ENCODE results near the gene CFDP1. TPM values are rescaled to one million over a fixed set of nuclear protein-coding genes. Genes with fewer than 3 reads are reported as not detected.

CFDP1 gene
- total RNA-seq, 1 experiment from 2014 or later: 32.1 TPM

DNA sequence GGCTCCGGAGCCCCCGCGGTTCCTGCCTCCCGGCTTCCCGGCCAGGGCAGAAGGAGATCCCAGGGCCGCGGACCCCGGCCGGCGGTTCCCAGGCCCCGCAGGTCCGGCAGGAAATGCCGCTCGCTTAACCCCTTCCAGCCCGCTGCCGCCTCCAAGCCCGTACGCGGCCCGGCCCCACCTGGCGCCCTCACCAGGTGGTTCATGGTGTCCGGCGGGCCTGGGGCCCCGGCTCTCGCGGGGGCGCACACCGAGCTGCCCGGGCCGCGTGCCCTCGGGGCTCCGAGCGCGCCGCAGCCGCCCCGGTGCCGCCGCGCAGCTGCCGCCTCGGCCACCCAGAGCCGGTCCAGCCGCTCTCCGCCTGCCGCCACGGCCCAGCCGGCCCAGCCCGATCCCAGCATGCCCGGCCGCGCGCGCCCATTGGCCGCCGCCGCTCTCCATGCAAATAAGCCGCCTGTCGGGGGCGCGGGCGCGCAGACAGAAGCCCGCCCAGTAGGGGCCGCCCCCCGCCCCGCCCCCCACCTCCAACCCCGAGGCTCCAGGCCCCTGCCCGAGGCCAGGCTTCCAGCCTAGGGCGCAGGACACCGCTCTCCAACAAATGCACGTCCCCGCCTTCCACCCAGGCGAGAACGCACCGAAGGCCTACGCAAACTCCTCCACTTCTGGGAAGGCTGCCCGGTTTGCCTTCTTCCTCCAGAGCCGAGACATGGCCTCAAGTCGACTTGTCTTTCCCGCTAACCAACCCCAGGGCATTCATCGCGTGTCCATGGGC is 181.8 kb downstream of the CFDP1 start, which contains the start of gene BCAR1:
BCAR1 (minus strand) TSS at position 345 of the 769 bp plus-strand sequence; CDS start at position 203, 142 bp downstream.
- Histone ChIP-seq H4K20me1 (ENCODE audit: low read length) (peaks cover 19% of the 10 kb centered on the region), H3K36me3 (ENCODE audit: low read depth, low read length) (no peaks in the 10 kb centered on the region)
- CTCF ChIA-PET: no interaction called here

DNA sequence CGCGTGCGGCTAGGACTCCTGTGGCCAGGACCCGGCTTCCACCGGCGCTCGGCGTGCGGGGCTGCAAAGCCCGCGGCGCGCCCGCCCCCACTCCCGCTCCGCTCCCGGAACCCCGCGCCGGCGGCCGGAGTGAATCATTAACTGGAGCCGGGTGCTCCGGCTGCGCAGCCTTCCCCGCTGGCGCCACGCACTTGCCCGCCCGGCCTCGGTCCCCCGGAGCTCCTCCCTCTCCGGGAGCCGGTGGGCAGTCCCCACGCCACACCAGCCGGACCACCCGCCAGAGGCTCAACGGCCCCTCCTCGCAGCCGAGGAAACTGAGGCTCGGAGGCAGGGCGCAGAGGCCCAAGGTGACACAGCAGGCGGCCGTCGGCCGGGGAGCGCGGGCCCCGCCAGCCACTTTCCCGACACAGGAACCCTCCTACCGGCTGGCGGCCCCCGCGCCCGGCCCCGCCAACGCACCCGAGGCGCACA is 182.5 kb downstream of the CFDP1 start:
- Histone ChIP-seq H3K27ac (ENCODE audit: low read length) (peak overlapping the region; percentile 50), H3K4me1 (ENCODE audit: insufficient read depth, low read length) (peaks cover 60% of the 10 kb centered on the region), H3K79me2 (ENCODE audit: low read length) (peaks cover 88% of the 10 kb centered on the region), H4K20me1 (ENCODE audit: low read length) (peaks cover 19% of the 10 kb centered on the region), H3K9me3 (ENCODE audit: low read length) (no peaks in the 10 kb centered on the region), H3K27me3 (ENCODE audit: low read length) (no peaks in the 10 kb centered on the region), H3K4me2 (ENCODE audit: low read length) (peak overlapping the region; percentile 93), H3K9me2 (replicated peaks; ENCODE audit: low read length) (no peaks in the 10 kb centered on the region), H3F3A (ENCODE audit: low read length, unreplicated experiment) (no peaks in the 10 kb centered on the region), H3K36me3 (ENCODE audit: low read depth, low read length) (no peaks in the 10 kb centered on the region), H2AFZ (ENCODE audit: low read length) (no peak overlapping the region), H3K9ac (ENCODE audit: low read length) (peak overlapping the region; percentile 92), H3K4me3 (ENCODE audit: low read length) (peak overlapping the region; percentile 89)
- peak; percentile 17 for DNase-seq
- BruUV-seq (replicated peaks): no TSS peak
- ATAC-seq: peak; percentile 8
- intact Hi-C loops (cut with micrococcal nuclease): loop anchor here (5.0 kb wide), 1 partner anchor 136 kb away; no protein-coding TSS in a partner anchor
- POLR2A ChIA-PET (ENCODE audit: unreplicated experiment): no interaction called here
- TF ChIP-seq, protein P1, sequence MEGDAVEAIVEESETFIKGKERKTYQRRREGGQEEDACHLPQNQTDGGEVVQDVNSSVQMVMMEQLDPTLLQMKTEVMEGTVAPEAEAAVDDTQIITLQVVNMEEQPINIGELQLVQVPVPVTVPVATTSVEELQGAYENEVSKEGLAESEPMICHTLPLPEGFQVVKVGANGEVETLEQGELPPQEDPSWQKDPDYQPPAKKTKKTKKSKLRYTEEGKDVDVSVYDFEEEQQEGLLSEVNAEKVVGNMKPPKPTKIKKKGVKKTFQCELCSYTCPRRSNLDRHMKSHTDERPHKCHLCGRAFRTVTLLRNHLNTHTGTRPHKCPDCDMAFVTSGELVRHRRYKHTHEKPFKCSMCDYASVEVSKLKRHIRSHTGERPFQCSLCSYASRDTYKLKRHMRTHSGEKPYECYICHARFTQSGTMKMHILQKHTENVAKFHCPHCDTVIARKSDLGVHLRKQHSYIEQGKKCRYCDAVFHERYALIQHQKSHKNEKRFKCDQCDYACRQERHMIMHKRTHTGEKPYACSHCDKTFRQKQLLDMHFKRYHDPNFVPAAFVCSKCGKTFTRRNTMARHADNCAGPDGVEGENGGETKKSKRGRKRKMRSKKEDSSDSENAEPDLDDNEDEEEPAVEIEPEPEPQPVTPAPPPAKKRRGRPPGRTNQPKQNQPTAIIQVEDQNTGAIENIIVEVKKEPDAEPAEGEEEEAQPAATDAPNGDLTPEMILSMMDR (conservative IDR thresholded peaks at IDR 0.05; ENCODE audit: low read depth, low read length): no peak
- TF ChIP-seq EZH2 (IDR thresholded peaks at IDR 0.05; ENCODE audit: low read length, unreplicated experiment): no peak
- TF ChIP-seq EZH2phosphoT487 (IDR thresholded peaks at IDR 0.05; ENCODE audit: borderline replicate concordance, low read length): no peak
- CTCF ChIA-PET: no interaction called here

More for the DNA sequence above, 181.8 kb downstream of the CFDP1 start, which contains the start of gene BCAR1:
- Histone ChIP-seq H3K27me3 (ENCODE audit: low read length) (no peaks in the 10 kb centered on the region), H3K4me2 (ENCODE audit: low read length) (peak within 1 kb of the TSS; percentile 93), H3K9ac (ENCODE audit: low read length) (peak within 1 kb of the TSS; percentile 92), H3K4me1 (ENCODE audit: insufficient read depth, low read length) (peaks cover 54% of the 10 kb centered on the region), H3K27ac (ENCODE audit: low read length) (peak within 1 kb of the TSS; percentile 50), H3K79me2 (ENCODE audit: low read length) (peaks cover 88% of the 10 kb centered on the region), H3F3A (ENCODE audit: low read length, unreplicated experiment) (no peaks in the 10 kb centered on the region), H3K9me2 (replicated peaks; ENCODE audit: low read length) (no peaks in the 10 kb centered on the region), H3K9me3 (ENCODE audit: low read length) (no peaks in the 10 kb centered on the region), H3K4me3 (ENCODE audit: low read length) (peak within 1 kb of the TSS; percentile 89), H2AFZ (ENCODE audit: low read length) (0 out of 2 replicates have a peak within 1 kb of the TSS, but pooled peaks have one; percentile 38)
- BruUV-seq (replicated peaks): no TSS peak
- intact Hi-C loops (cut with micrococcal nuclease): loop anchor here (5.0 kb wide), 1 partner anchor 136 kb away; no protein-coding TSS in a partner anchor
- TF ChIP-seq, protein P1 (conservative IDR thresholded peaks at IDR 0.05; ENCODE audit: low read depth, low read length): no peak
- TF ChIP-seq EZH2phosphoT487 (IDR thresholded peaks at IDR 0.05; ENCODE audit: borderline replicate concordance, low read length) (no peak), EZH2 (IDR thresholded peaks at IDR 0.05; ENCODE audit: low read length, unreplicated experiment) (no peak)
- peak; percentile 76 for ATAC-seq
- DNase-seq: peak; percentile 77
- POLR2A ChIA-PET (ENCODE audit: unreplicated experiment): no interaction called here

Measured in PC-3 (cell line).